NT2/D1 (cell line): ENCODE data around the gene KRT39.

Experiments
- YY1 ChIP-seq: IDR thresholded peaks from 2 replicates; pipeline ENCODE4 v1.6.1; 2011; ENCODE audit not compliant: insufficient read length, insufficient read depth
- ZNF274 ChIP-seq: IDR thresholded peaks from 2 replicates; pipeline ENCODE4 v1.6.1; 2011; ENCODE audit warnings: mild to moderate bottlenecking, low read depth, low read length

GRCh38 chr17:40942553-40942952 is 24.2 kb downstream of the KRT39 start:
- TF ChIP-seq YY1 (no peak), ZNF274 (no peak)
